PFSK-1 (cell line): Measurements from ENCODE around the gene DRAXIN.

Experiments used
- FOXP2 ChIP-seq: optimal IDR thresholded peaks from 2 replicates; pipeline ENCODE3; 2011; ENCODE audit warnings: borderline replicate concordance, control low read depth, inconsistent platforms; ENCODE audit not compliant: insufficient read depth; ENCODE audit errors: extremely low read length, extremely low read depth
- POLR2AphosphoS5 ChIP-seq: IDR thresholded peaks from 2 replicates; pipeline ENCODE4 v1.6.1; 2012; ENCODE audit warnings: low read depth, mild to moderate bottlenecking, control low read depth, low read length, moderate library complexity
- REST ChIP-seq, 2 experiments: IDR thresholded peaks; 2 replicates each; pipeline versions ENCODE4 v1.6.1 to v1.8.0; 2011 to 2012; ENCODE audit warnings: low read depth in 2 of 2, low read length in 2 of 2, control low read depth in 1 of 2, inconsistent platforms in 1 of 2, mild to moderate bottlenecking in 1 of 2, moderate library complexity in 1 of 2; ENCODE audit not compliant: insufficient read depth in 1 of 2
- SIN3A ChIP-seq: IDR thresholded peaks from 2 replicates; pipeline ENCODE4 v1.6.1; 2012; ENCODE audit warnings: mild to moderate bottlenecking, low read length, moderate library complexity, borderline replicate concordance; ENCODE audit not compliant: insufficient read depth
- TAF1 ChIP-seq: IDR thresholded peaks from 2 replicates; pipeline ENCODE4 v1.6.1; 2012; ENCODE audit warnings: low read length, control low read depth, borderline replicate concordance; ENCODE audit not compliant: insufficient read depth

GRCh38 chr1:11703357-11704193, 12.1 kb downstream of the DRAXIN start:
- no peak for TF ChIP-seq REST (IDR thresholded peaks at IDR 0.05; ENCODE audit: insufficient read depth in 1 of 2, low read depth in 2 of 2, low read length in 2 of 2)
- TF ChIP-seq POLR2AphosphoS5: no peak
- TF ChIP-seq TAF1: no peak
- no peak for TF ChIP-seq SIN3A
- no peak for TF ChIP-seq FOXP2
